DMS153 (cell line): Measurements from ENCODE around the gene ACTR5.

Experiments used
- DNase-seq: peaks from one replicate; lab custom pipeline; 2025; lab: John Stamatoyannopoulos, UW

Gene ACTR5

DNA sequence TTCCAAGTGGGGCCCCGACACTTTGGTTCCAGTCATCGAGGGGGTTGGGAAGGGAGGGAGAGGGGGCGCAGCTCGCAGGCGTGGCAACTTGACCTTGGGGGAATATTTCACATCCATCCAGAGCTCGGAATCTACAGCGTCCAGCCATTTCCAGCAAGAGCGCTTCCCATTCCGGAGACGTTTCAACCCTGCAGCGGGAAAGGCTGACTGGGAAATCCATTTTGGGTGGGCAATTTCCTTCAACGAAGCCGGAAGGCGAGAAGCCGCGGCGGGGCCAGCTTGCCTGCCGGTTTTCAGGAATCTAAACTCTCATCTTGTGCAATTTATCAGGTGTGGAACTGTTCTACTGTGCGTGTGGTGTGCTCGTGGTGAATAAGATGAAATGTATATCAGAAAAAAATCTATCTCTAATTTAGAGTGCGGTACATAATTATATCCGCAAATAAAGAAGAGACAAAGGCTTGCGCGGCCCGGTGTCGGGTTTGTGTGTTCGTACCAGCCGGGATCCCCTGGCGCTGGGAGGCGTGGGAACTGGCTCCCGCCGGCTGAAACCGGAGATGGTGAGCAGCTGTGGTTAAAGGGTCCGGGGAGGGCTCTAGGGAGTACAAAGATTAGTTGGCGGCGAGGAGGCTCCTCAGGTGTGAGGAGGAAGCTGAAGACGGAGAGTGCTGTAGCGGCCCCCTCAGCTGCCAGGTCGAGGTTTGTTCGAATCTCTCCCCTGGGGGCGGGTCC, 19.2 kb upstream of the ACTR5 start:
- no peak for DNase-seq

DNA sequence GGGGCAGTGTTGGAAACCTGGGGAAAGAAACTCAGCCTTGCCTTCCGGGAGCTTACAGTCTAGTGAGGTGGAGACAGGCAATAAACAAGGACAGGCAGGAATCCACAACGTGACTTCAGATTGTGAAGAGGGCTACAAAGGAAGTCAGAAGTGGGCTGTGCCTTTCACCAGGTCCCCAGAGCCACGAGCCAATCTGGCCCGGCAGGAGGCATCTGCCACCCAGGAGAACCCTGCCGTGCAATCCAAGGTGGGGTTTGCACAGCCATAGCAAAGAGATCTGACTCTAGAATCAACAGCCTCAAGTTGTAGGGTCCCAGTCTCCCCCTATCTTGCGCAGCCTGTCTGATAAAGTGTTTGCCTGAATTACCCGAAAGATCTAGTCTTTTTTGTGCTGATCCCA, 18.5 kb upstream of the ACTR5 start:
- no peak for DNase-seq

DNA sequence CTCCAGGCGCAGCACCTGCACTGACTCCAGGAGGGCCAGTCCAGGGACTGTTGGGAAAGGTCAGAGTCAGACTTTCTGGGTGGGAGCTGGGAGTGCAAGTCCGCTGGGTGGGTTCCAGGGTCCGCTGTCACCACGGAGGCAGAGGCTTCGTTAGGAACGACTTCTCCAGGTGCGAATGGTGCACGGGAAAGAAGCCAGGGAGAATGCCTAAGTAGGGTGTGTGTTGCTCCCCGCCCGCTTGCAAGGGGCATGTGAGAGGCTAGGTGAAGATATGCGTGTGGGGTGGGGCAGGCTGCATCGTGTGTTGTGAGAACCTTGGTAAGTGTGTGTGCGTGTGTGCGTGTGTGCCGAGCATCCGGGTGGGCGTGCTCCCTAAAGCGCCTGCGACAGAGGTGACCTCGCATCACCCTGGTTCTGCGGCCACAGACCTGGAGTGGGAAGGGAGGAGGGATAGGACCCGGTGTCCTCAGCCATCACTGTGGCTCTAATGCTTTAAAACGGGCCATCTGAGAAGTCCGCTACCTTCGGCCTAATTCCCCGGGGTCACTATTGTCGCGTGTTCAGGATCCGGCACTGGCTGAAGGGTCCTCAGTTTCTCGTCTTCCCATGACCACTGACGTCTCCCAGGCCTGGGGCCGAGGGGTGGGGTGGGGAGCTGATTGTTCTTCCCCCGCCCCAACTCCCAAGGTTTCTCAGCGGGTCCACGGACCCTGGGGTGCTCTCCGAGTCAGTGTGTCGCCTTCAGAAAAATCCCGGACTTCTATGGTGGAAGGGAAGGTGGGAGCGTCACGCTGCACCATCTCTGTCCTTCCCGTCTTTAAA, 17.9 kb upstream of the ACTR5 start:
- no peak for DNase-seq

DNA sequence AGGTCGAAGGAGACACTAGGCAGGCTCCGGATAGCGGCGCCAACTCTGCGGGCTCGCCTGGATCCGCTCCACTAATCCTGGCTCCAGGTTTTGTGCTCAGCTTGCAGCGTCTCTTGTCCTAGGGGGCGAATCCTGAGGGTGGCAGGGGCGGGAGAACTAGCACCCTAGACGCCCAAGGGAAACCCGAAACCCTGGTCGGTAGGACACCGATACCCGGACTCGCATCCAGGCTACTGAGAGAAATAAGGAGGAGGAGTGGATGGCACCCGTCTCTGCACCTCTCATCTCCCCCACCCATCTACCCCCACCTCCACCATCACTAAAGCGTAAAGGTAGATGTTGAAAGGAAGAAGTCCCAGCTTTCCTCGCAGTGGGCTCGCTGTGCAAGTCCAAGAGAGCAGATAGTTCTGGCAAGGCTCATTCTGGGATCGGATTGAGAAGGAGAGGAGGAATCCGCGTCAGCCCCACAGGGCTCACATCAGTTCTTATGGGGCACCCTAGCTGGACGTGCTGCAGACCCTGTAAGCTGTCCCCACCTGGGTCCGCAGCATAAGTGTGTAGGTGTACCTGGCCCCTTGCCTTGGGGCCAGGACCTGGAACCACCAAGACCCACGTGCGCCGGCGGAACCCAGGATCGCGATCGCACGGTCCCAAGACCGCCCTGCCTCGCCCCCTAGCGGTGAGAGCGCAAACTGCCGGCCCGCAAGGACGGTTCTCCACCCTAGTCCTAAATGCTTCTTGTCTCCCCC, 17.1 kb upstream of the ACTR5 start:
- peak; percentile 32 for DNase-seq

DNA sequence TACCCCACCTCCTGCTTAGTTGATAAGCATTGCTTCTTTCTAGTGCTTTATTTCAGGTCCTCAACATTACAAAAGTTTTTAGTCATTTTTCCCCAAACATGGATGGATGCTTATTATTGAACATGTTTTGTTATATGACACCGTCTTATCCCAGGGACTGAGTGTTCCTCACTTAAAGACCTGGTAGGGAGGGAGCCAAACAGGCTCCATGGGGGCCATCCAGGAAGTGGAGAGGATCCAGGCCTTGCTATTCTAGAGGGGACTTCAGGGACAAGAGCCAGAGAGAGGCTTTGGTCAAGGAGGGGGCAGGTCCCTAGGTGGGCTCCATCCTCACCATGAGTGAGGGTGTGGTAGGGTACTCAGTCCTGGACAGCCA, 16.5 kb upstream of the ACTR5 start:
- no peak for DNase-seq

DNA sequence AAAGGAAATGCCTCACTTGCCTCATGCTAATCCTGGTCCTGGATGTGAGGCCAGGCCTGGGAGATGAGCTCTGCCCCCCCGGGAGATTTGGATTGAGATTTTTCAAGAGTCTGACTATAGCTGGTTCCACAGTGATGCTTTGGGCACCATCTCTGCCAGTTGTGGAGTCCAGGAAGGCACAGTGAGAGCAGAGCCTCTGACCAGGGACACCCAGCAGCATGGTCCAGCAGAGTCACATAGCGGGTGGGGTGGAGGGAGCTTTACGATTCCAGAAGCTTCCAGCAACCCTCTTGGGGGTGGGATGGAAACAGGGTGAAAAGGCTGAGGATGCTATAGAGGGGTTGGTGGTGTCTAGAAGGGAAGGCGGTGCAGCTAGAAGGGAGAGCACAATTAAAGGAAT, 15.3 kb upstream of the ACTR5 start:
- no peak for DNase-seq

DNA sequence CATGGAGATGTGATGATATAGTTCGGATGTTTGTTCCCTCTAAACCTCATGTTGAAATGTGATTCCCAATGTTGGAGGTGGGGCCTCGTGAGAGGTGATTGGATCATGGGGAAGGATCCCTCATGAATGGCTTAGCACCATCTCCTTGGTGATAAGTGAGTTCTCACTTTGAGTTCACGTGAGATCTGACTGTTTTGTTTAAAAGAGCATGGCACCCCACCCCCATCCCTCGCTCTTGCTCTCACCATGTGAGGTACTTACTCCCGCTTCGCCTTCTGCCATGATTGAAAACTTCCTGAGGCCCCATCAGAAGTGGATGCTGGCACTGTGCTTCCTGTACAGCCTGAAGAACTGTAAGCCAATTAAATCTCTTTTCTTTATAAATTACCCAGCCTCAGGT, 13.1 kb upstream of the ACTR5 start:
- no peak for DNase-seq

DNA sequence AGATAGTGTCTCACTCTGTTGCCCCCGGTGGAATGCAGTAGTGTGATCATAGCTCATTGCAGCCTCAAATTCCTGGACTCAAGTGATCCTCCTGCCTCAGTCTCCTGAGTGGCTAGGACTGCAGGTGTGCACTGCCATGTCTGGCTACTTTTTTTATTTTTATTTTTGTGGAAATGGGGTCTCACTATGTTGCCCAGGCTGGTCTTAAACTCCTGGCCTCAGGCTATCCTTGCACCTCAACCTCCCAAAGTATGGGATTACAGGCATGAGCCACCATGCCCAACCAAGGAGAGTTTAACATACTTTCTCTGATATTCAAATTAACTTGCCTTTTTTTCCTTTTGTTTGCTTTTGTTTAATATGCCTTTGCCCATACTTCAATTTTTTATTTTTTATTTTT, 10.4 kb upstream of the ACTR5 start:
- no peak for DNase-seq

DNA sequence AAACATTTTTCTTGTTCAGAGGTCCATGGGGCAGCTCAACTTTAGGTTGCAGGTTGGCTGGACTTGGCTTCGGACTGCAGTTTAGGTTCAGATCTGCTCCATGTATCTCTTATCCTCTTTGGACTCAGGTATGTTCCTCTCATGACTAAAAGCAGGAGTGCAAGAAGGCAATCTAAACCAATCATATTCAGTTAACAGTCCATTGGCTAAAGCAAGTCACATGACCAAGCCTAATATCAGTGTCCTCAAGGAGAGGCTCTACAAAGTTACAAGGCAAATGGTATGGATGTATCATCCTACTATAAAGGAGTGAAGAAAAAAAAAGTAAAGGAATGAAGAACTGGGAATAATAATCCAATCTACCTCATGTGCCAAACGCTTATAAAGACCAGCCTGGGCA, 2.5 kb upstream of the ACTR5 start:
- DNase-seq = no peak

DNA sequence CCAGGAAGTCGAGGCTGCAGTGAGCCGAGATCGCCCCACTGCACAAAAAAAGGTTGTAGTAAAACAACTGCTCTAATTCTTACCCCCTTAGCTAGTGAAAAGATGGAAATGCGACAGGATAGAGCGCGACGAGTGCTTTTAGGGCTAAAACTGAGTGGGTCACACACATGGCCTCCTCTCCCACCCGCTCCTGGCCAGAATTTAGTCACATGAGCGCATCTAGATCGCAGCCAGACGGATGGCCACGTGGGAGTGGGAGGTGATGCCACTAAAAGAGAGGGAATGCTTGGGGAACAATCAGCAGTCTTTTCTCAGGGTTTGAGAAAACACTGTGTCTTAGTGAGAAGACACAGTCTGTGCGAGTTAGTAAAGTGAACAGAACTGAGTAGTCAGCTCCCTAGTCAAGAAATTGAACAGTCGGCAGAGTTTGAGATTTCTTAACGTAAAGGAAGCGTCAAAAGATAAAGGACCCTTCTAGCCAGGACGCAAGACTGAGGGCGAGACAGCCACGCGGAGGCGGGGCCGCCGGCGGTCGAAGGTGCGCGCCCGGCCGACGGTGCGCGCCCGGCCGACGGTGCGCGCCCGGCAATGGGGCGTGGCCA, 664 bp upstream of the ACTR5 start:
- no peak for DNase-seq

DNA sequence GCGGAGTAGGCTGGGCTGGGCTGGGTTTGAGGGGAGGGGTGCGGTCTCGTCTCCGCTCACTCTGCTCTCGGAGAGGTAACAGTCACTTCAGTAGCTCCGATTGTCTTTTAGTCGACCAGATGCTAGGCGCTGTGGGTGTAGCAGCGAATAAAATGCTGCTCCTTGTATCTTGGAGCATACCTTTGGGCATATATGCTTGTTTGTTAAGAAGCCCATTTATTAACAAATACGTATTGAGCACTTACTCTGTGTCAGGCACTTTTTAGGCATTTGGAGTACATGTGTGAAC, 545 bp downstream of the ACTR5 start:
- DNase-seq = no peak

DNA sequence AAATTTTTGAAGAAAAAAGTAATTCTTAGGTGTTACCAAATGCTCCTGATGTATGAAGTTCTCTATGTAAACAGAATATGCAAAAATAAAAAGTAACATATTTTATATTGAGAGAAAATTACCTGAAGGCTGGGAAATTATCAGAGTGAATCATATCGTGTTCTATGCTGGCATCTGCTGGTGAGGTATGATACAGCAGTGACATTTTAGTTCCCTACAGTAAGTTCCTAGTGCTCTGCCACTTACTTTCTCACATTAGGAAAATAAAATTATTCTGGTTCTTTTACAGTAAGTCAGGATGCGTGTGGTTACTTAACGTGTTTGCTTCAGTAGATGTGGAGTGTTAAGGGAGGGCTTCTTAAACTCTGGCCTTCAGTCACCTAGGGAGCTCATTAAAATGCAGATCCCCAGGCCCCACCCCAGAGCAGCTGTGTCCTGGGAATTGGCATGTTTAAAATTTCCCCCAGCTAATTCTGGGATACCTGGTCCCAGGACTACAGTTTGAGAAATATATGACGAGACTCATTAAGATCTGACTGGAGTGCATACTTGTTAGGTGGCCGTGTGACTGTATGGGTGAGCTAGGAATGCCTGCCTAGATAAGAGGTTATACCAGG, 3.2 kb downstream of the ACTR5 start:
- DNase-seq = no peak

DNA sequence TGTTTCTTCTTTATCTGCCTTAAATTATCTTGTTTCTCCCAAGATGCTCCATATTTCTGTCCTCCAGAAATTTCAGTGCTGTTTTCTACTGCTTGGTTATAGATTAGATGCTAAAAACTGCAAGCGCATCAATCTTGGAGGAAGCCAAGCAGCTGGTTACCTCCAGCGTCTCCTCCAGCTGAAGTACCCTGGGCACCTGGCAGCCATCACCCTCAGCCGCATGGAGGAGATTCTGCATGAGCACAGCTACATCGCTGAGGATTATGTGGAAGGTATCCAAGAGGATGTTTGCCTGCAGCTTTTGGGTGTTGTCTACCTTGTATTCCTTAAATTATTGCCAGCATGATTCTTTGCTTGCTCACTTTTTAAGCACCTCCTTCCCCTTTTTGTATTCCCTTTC, 3.8 kb downstream of the ACTR5 start:
- no peak for DNase-seq

DNA sequence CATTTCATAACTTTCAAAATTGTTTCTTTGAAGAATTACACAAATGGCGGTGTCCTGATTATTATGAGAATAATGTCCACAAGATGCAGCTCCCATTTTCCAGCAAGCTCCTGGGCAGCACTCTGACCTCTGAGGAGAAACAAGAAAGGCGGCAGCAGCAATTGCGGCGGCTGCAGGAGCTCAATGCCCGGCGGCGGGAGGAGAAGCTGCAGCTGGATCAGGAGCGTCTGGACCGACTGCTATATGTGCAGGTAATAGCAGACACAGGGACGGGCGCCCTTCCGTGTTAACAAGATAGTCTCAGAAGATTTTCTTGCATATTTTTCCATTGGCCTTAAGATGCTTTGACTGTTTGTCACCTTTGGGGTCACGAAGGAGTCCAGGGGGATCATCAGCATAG, 6.7 kb downstream of the ACTR5 start:
- DNase-seq = no peak

DNA sequence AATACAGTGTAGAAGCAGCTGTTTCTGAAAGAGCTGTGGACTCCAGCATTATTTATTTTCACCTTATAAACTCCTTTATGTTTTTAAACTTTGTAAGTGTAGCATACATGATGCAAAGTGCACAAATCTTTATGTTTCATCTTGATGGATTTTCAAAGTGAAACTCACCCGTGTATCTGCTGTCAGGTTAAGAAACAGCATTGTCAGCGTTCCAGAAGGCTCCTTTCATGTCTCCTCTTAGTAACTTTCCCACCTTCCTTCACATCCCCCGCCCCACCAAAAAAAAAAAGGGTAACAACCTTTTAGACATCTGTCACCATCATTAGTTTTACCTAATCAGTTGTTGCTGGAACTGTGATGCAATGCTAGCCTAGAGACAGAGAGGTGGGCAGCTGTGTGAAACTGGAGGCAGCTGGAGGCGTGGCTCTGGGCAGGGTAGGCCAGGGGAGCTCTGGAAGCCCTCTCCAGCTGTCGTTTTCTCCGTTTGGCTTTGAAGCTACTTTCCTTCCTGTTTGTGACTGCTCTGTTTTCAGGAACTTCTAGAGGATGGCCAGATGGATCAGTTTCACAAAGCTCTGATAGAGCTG, 7.2 kb downstream of the ACTR5 start:
- no peak for DNase-seq

DNA sequence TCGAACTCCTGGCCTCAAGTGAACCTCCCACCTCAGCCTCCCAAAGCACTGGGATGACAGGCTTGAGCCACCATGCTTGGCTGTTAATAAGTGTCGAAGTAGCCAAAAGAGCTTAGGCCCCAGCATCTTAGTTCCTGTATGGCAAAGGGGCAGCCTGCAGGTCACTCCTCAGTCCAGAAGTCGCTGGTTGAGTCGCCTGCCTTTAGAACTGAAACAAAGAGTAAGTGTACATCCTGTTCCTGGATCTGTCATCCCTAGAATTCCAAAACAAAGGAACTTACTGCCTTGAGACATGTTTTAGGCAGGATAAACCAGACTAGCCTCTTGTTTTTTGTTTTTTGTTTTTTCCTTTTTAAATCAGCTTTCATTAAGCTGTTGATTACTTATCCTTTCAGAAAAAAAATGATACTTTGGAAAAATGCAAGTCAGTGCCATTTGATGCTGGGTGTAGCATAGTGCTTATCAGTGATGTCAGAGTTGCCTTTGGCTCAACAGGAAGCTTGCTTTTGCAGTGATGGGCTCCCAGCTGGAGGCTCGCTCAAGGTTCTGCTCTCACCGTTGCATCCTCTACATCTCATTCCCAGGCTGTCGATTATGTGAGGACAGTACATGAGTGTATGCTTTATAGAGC, 9.0 kb downstream of the ACTR5 start:
- no peak for DNase-seq

DNA sequence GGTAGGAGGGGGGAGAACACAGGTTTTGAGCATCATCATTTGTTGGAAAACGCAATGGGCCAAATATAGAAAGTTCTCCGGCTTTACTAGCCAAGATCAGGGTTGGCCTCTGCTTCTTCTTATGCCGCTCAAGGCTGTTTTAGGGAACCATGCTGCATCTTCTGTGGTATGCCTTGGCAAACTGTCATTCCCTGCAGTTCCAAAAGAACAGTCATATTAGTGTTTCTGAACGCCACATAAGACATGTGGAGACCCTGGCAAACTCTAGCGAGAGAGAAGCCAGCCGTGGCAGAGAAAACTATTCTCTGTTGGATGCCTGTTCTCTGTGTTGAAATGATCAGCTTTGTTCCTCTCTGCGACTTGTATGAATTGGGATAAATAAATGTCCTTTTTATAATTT, 10.8 kb downstream of the ACTR5 start:
- no peak for DNase-seq

DNA sequence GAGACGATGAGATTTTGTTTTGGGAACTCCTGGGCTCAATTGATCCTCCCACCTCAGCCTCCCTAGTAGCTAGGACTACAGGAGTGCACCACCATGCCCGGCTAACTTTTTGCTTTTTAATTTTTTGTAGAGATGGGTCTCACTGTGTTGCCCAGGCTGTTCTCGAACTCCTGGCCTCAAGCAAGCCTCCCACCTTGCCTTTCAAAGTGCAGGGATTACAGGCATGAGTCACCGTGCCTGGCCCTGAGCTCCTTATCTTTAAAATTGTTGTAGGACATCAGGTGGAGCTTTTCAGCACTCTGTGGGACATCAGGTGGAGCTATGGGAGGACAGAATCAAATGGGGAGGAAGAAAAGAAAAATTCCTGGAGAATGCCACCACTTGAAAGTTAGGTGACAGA, 12.7 kb downstream of the ACTR5 start:
- DNase-seq = no peak

DNA sequence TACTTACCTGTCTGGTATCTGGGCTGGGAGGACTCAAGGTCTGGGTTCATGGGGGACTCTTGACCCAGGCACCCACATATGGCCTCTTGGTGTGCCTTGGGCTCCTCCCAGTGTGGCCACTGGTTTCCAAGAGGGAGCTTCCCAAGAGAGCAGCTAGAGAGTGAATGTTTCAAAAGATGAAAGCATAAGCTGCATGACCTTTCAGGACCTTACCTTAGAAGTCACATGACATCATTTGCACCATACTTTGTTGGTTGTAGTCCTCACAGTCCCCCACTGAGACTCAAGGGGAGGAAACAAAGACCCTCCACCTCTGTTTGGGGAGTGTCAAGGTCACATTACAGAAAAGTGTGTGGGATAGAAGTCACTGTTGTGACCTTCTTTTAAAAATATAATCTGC, 13.9 kb downstream of the ACTR5 start:
- DNase-seq = no peak

DNA sequence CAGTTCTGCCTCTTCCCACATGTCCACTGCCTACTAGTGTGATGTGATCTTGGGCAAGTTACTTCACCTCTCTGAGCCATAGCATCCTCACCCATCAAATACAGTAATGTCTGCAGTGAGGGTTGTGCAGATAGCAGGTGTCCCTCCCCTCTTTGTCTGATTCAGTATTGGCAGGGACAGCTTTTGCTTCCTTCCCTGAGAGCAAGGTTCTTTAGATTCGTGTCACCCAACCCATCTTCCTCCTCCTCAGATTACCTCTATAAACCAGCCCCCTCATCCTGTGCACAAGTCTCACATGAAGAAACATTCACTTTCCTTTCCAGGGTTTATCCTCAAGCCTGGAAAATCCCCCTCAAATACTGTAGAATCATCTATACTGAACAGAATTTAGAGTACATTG, 15.4 kb downstream of the ACTR5 start:
- DNase-seq = no peak

DNA sequence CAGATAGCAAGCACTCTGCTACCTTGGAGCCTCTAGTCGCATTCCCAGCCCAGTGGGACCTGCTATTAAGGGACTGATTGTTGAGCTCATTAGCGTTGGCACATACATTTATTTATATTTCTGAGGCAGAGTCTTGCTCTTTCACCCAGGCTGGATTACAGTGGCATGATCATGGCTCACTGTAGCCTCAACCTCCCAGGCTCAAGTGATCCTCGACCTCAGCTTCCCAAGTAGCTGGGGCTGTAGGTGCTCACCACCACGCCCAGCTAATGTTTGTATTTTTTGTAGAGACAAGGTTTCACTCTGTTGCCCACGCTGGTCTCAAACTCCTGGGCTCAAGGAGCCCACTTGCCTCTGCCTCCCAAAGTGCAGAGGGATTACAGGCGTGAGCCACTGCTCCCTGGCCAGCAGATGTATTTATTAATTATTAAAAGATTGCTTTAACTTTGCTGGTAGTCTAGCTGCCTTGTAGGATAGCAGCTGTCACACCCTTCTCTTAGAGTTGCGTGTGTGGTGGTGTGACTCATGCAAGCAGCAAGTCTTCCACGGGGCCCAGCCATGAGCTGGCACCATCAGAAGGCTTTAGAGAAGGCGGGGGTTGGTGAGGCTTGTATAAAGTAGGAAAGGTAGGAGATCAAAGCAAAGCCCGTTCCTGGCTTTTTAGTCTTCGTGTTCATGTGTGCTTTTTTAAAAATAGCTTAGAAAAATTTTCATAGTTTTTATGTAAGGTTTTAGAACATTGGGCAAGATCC, 16.5 kb downstream of the ACTR5 start:
- no peak for DNase-seq
